HepG2 (cell line): ENCODE measurements around the gene CHST3. TPM values are rescaled to one million over a fixed set of nuclear protein-coding genes. Genes with fewer than 3 reads are reported as not detected.
A peak's percentile ranks its signal among the peaks of the same experiment; 100 is the strongest.

Experiments used
- ARID4A ChIP-seq: sonication (generic); formaldehyde crosslinking; IDR thresholded peaks from 2 replicates; pipeline ENCODE4 v1.5.0; 2020; ENCODE audit warnings: mild to moderate bottlenecking, missing genetic modification reagents, borderline replicate concordance
- CENPX ChIP-seq: sonication (generic); formaldehyde crosslinking; IDR thresholded peaks from 2 replicates; pipeline ENCODE4 v1.9.0; 2021; ENCODE audit warnings: mild to moderate bottlenecking, missing genetic modification reagents, moderate library complexity
- DNMT3B ChIP-seq: conservative IDR thresholded peaks from 2 replicates; pipeline ENCODE4 v1.6.1; 2016; ENCODE audit warnings: missing biosample characterization, control low read depth
- ELF4 ChIP-seq: sonication (generic); formaldehyde crosslinking; IDR thresholded peaks from 2 replicates; pipeline ENCODE4 v1.5.0; 2020; ENCODE audit warnings: missing genetic modification reagents, mild to moderate bottlenecking, moderate library complexity, borderline replicate concordance
- FOXP1 ChIP-seq, 2 experiments: fragments of 450-650 bp in 1 of 2; IDR thresholded peaks; 2 replicates each; pipeline ENCODE4 v1.6.1; 2017 to 2018; ENCODE audit warnings: antibody characterized with exemption in 1 of 2
- LCORL ChIP-seq, 2 experiments: fragments of 450-650 bp in 1 of 2; sonication (generic) in 1 of 2; formaldehyde crosslinking in 1 of 2; IDR thresholded peaks; 2 replicates each; pipeline versions ENCODE4 v1.5.0 to v1.6.1; 2017 to 2020; ENCODE audit warnings: antibody characterized with exemption in 1 of 2, missing genetic modification reagents in 1 of 2
- NFAT5 ChIP-seq: sonication (generic); formaldehyde crosslinking; IDR thresholded peaks from 2 replicates; pipeline ENCODE4 v1.4.0; 2020; ENCODE audit warnings: missing genetic modification reagents
- NFE2 ChIP-seq: sonication (generic); formaldehyde crosslinking; IDR thresholded peaks from 2 replicates; pipeline ENCODE4 v1.4.0; 2020; ENCODE audit warnings: missing genetic modification reagents
- PHF20 ChIP-seq: sonication (generic); formaldehyde crosslinking; IDR thresholded peaks from 2 replicates; pipeline ENCODE4 v1.5.0; 2020; ENCODE audit warnings: mild to moderate bottlenecking, missing genetic modification reagents
- REPIN1 ChIP-seq: sonication (generic); formaldehyde crosslinking; IDR thresholded peaks from 2 replicates; pipeline ENCODE4 v1.8.0; 2022; ENCODE audit warnings: missing genetic modification reagents, low read depth, mild to moderate bottlenecking, borderline replicate concordance
- SOX6 ChIP-seq, 2 experiments: fragments of 450-650 bp in 1 of 2; sonication (generic) in 1 of 2; formaldehyde crosslinking in 1 of 2; IDR thresholded peaks; 2 replicates each; pipeline versions ENCODE4 v1.4.0 to v1.6.1; 2017 to 2020; ENCODE audit warnings: antibody characterized with exemption in 1 of 2, mild to moderate bottlenecking in 1 of 2, missing genetic modification reagents in 1 of 2
- ZMAT3 ChIP-seq: sonication (generic); formaldehyde crosslinking; conservative IDR thresholded peaks from 2 replicates; pipeline ENCODE4 v1.7.0; 2021; ENCODE audit warnings: missing genetic modification reagents
- ZNF275 ChIP-seq: sonication (generic); formaldehyde crosslinking; IDR thresholded peaks from 2 replicates; pipeline ENCODE4 v1.8.0; 2022; ENCODE audit warnings: missing genetic modification reagents, mild to moderate bottlenecking, inconsistent platforms, borderline replicate concordance
- ZNF652 ChIP-seq: IDR thresholded peaks from 2 replicates; pipeline ENCODE4 v1.6.1; 2016; ENCODE audit warnings: low read depth, borderline replicate concordance
- ZNF724P ChIP-seq: sonication (generic); formaldehyde crosslinking; IDR thresholded peaks from 2 replicates; pipeline ENCODE4 v1.8.0; 2022; ENCODE audit warnings: missing genetic modification reagents, borderline replicate concordance
- ZNF746 ChIP-seq: sonication (generic); formaldehyde crosslinking; IDR thresholded peaks from 2 replicates; pipeline ENCODE4 v1.8.0; 2022; ENCODE audit warnings: mild to moderate bottlenecking, missing genetic modification reagents
- polyA plus RNA-seq, 8 experiments: library from polyadenylated mRNA; depleted of rRNA in 3 of 8; stranded (reverse) in 7 of 8; unstranded in 1 of 8; fragments of >200 nt; fragmentation: Illumina TruSeq in 4 of 8; extraction: Trizol in 4 of 8; gene quantifications; 2 replicates each; pipeline versions ENCODE4 v1.2.1 to v1.2.3, GENCODE V29; 2011 to 2016; ENCODE audit warnings: low read depth in 4 of 8, missing spikeins in 1 of 8, mixed read lengths in 1 of 8; ENCODE audit not compliant: insufficient read depth in 1 of 8
- total RNA-seq, 5 experiments: library from RNA; depleted of rRNA; stranded (reverse); fragments of >200 nt; fragmentation: Illumina TruSeq; extraction: Trizol; gene quantifications; 2 replicates each; pipeline ENCODE4 v1.2.3, GENCODE V29; 2016; ENCODE audit warnings: low read depth in 1 of 5
- TF ChIP-seq, protein P1 (sequence below): sonication (generic); formaldehyde crosslinking; IDR thresholded peaks from 2 replicates; pipeline ENCODE4 v1.5.0; 2020; ENCODE audit warnings: missing genetic modification reagents

Gene CHST3
- total and polyA plus RNA-seq, 2 of the 13 experiments (the other 11 are each of a cell fraction or from before 2014, with no cell fraction given), result 7.2 to 18.7 TPM

DNA sequence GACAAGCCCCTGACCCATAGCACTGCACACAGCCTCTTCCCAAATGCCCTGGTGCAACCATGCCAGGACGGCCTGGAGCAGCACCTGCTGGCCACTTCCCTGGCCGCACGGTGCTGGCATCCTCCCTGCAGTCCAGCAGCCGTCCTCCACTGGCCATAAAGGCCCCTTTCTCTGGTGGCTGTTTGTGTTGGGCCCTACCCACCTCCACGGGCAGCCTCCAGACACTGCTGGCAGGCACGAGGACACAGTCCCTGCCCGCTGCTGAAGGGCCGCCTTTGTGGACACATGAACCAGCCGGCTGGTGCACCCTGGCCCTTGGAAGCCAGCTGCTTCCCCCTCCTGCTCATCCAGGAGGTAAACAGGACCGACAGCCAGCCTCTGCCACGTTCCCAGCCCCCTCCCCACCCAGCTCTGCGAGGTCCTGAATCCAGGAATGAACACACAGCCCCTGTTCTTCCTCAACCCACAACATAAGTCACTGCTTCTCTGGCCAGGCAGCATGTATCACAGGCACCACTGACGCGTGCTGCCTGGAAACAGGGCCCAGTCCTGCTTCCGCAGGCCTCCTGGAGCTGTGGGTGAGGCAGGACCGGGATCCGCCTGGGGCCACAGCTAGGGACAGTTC, 80.3 kb downstream of the CHST3 start (continued):
- TF ChIP-seq ARID4A (CRISPR knock-in tag) (peak; percentile 45; the same call in 1 of the 2 replicates), NFAT5 (CRISPR knock-in tag) (no peak), ZNF746 (CRISPR knock-in tag) (no peak; the same call in 1 of the 2 replicates), FOXP1 (IDR thresholded peaks at IDR 0.05) (no peak), FOXP1 (CRISPR knock-in tag; IDR thresholded peaks at IDR 0.05) (peak; percentile 44; the same call in 1 of the 2 replicates), CENPX (CRISPR knock-in tag) (no peak), ELF4 (CRISPR knock-in tag) (no peak), REPIN1 (CRISPR knock-in tag) (peak; percentile 89), ZNF652 (CRISPR knock-in tag) (no peak), ZNF724P (CRISPR knock-in tag) (no peak; the same call in 1 of the 2 replicates), ZNF275 (no peak), PHF20 (CRISPR knock-in tag) (no peak), NFE2 (CRISPR knock-in tag) (no peak), ZMAT3 (CRISPR knock-in tag) (0 out of 2 replicates have a peak, but pooled peaks have one; percentile 50), SOX6 (IDR thresholded peaks at IDR 0.05) (no peak), SOX6 (CRISPR knock-in tag; IDR thresholded peaks at IDR 0.05) (peak; percentile 69), DNMT3B (no peak), LCORL (IDR thresholded peaks at IDR 0.05) (no peak), LCORL (CRISPR knock-in tag; IDR thresholded peaks at IDR 0.05) (peak; percentile 51; the same call in 1 of the 2 replicates)
- TF ChIP-seq, protein P1, sequence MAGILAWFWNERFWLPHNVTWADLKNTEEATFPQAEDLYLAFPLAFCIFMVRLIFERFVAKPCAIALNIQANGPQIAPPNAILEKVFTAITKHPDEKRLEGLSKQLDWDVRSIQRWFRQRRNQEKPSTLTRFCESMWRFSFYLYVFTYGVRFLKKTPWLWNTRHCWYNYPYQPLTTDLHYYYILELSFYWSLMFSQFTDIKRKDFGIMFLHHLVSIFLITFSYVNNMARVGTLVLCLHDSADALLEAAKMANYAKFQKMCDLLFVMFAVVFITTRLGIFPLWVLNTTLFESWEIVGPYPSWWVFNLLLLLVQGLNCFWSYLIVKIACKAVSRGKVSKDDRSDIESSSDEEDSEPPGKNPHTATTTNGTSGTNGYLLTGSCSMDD (CRISPR knock-in tag), result no peak
